IMR-90 (cell line): ENCODE results near the gene SKP1. TPM values are rescaled to one million over a fixed set of nuclear protein-coding genes. Genes with fewer than 3 reads are reported as not detected.

Experiments
- ATAC-seq: fragments of 200-7000 bp; cut with Tn5 transposase; 2 replicates; pipeline ENCODE4 v1.9.1; 2020; ENCODE audit warnings: low read depth, mild to moderate bottlenecking, moderate library complexity
- BruUV-seq: library from RNA; stranded (reverse); fragments of 400-500 nt; replicated peaks from 2 replicates; lab custom pipeline; 2021; lab: Mats Ljungman, UMichigan
- CTCF ChIA-PET: fragments of 300-600 bp; formaldehyde crosslinking; extraction: SDS; loops from one replicate; lab custom pipeline; 2021; ENCODE audit warnings: antibody characterized with exemption; lab: Yijun Ruan, JAX
- POLR2A ChIA-PET: fragments of 300-600 bp; sonication (Branson Sonifier 250); formaldehyde crosslinking; loops from one replicate; lab custom pipeline; 2022; ENCODE audit warnings: antibody characterized with exemption; ENCODE audit not compliant: unreplicated experiment; lab: Charles Lee
- DNase-seq: peaks from one replicate; pipeline ENCODE4 v3.0.0; 2013
- H2AFZ ChIP-seq: replicated peaks from 2 replicates; pipeline ENCODE3; 2013; ENCODE audit warnings: low read length, mild to moderate bottlenecking; ENCODE audit not compliant: poor library complexity
- H2AK5ac ChIP-seq: 2 replicates; pipeline ENCODE4 v1.6.1; 2013; ENCODE audit warnings: low read depth, low read length, inconsistent platforms
- H2AK9ac ChIP-seq: replicated peaks from 2 replicates; pipeline ENCODE3; 2013; ENCODE audit warnings: mild to moderate bottlenecking, low read depth, low read length, moderate library complexity; ENCODE audit not compliant: poor library complexity
- H2BK120ac ChIP-seq: 2 replicates; pipeline ENCODE4 v1.6.1; 2013; ENCODE audit warnings: low read depth, low read length, inconsistent platforms
- H2BK15ac ChIP-seq: 3 replicates; pipeline ENCODE4 v1.6.1; 2013; ENCODE audit warnings: low read depth, low read length, inconsistent platforms
- H2BK20ac ChIP-seq: 2 replicates; pipeline ENCODE4 v1.6.1; 2013; ENCODE audit warnings: low read depth, mild to moderate bottlenecking, inconsistent platforms, low read length, moderate library complexity
- H2BK5ac ChIP-seq: 2 replicates; pipeline ENCODE4 v1.6.1; 2013; ENCODE audit warnings: mild to moderate bottlenecking, low read depth, low read length, inconsistent platforms; ENCODE audit not compliant: poor library complexity, severe bottlenecking
- H3K14ac ChIP-seq: replicated peaks from 2 replicates; pipeline ENCODE4 v1.6.1; 2013; ENCODE audit warnings: low read depth, low read length, inconsistent platforms
- H3K18ac ChIP-seq: 2 replicates; pipeline ENCODE4 v1.6.1; 2013; ENCODE audit warnings: low read depth, low read length, control low read depth
- H3K23ac ChIP-seq: 2 replicates; pipeline ENCODE4 v1.6.1; 2013; ENCODE audit warnings: low read depth, low read length, inconsistent platforms
- H3K27ac ChIP-seq: 2 replicates; pipeline ENCODE4 v1.5.1; 2013; ENCODE audit warnings: mild to moderate bottlenecking, control low read depth, low read length; ENCODE audit not compliant: insufficient read depth
- H3K27me3 ChIP-seq: 2 replicates; pipeline ENCODE4 v1.6.1; 2013; ENCODE audit warnings: low read length; ENCODE audit not compliant: control insufficient read depth, insufficient read depth
- H3K36me3 ChIP-seq: 2 replicates; pipeline ENCODE4 v1.6.1; 2013; ENCODE audit warnings: low read length, mixed read lengths; ENCODE audit not compliant: control insufficient read depth, insufficient read depth
- H3K4ac ChIP-seq: 2 replicates; pipeline ENCODE4 v1.6.1; 2013; ENCODE audit warnings: low read depth, low read length, inconsistent platforms
- H3K4me1 ChIP-seq: 2 replicates; pipeline ENCODE4 v1.6.1; 2013; ENCODE audit warnings: low read length, mixed read lengths; ENCODE audit not compliant: control insufficient read depth, insufficient read depth
- H3K4me2 ChIP-seq: 2 replicates; pipeline ENCODE4 v1.6.1; 2013; ENCODE audit warnings: low read depth, mild to moderate bottlenecking, control low read depth, low read length, moderate library complexity
- H3K4me3 ChIP-seq: 2 replicates; pipeline ENCODE4 v1.5.1; 2013; ENCODE audit warnings: low read depth, mild to moderate bottlenecking, control low read depth, low read length, moderate library complexity; ENCODE audit not compliant: insufficient read depth
- H3K56ac ChIP-seq: 2 replicates; pipeline ENCODE4 v1.6.1; 2013; ENCODE audit warnings: low read length, inconsistent platforms; ENCODE audit not compliant: insufficient read depth; ENCODE audit errors: extremely low read depth
- H3K79me1 ChIP-seq, 2 experiments: 2 replicates each; pipeline ENCODE4 v1.6.1; 2013; ENCODE audit warnings: low read length in 2 of 2, inconsistent platforms in 1 of 2, low read depth in 1 of 2
- H3K9ac ChIP-seq: 2 replicates; pipeline ENCODE4 v1.6.1; 2013; ENCODE audit warnings: low read depth, low read length, control low read depth
- H3K9me1 ChIP-seq: 2 replicates; pipeline ENCODE4 v1.6.1; 2013; ENCODE audit warnings: low read length, inconsistent platforms; ENCODE audit not compliant: insufficient read depth
- H3K9me3 ChIP-seq: 2 replicates; pipeline ENCODE4 v1.6.1; 2013; ENCODE audit warnings: low read length; ENCODE audit not compliant: control insufficient read depth, insufficient read depth
- H4K20me1 ChIP-seq: 2 replicates; pipeline ENCODE4 v1.6.1; 2013; ENCODE audit warnings: low read length, inconsistent platforms; ENCODE audit not compliant: insufficient read depth
- H4K5ac ChIP-seq: 2 replicates; pipeline ENCODE4 v1.6.1; 2013; ENCODE audit warnings: mild to moderate bottlenecking, low read depth, low read length, control low read depth
- H4K8ac ChIP-seq, 2 experiments: 2 replicates each; pipeline ENCODE4 v1.6.1; 2013; ENCODE audit warnings: low read depth in 2 of 2, low read length in 2 of 2, control low read depth in 1 of 2, inconsistent platforms in 1 of 2
- H4K91ac ChIP-seq: 2 replicates; pipeline ENCODE4 v1.6.1; 2013; ENCODE audit warnings: low read depth, low read length, inconsistent platforms; ENCODE audit not compliant: insufficient read depth
- BHLHE40 ChIP-seq: fragments of 150-350 bp; IDR thresholded peaks from 2 replicates; pipeline ENCODE4 v1.6.1; 2016; ENCODE audit warnings: mild to moderate bottlenecking, low read depth, low read length
- CHD1 ChIP-seq: IDR thresholded peaks from 2 replicates; pipeline ENCODE4 v1.6.1; 2012; ENCODE audit warnings: low read depth, low read length, improper control_type of control experiment
- ELK1 ChIP-seq: fragments of 150-350 bp; IDR thresholded peaks from 2 replicates; pipeline ENCODE4 v1.6.1; 2016; ENCODE audit warnings: low read depth, mild to moderate bottlenecking, low read length, moderate library complexity, borderline replicate concordance
- FOS ChIP-seq: fragments of 150-350 bp; IDR thresholded peaks from 2 replicates; pipeline ENCODE4 v1.6.1; 2016; ENCODE audit warnings: low read depth, low read length
- MAFK ChIP-seq: IDR thresholded peaks from 2 replicates; pipeline ENCODE4 v1.6.1; 2012; ENCODE audit warnings: low read depth, low read length, improper control_type of control experiment
- MAZ ChIP-seq: IDR thresholded peaks from 2 replicates; pipeline ENCODE4 v1.6.1; 2012; ENCODE audit warnings: low read depth, mild to moderate bottlenecking, low read length, improper control_type of control experiment, moderate library complexity, borderline replicate concordance
- MXI1 ChIP-seq: IDR thresholded peaks from 2 replicates; pipeline ENCODE4 v1.6.1; 2012; ENCODE audit warnings: low read depth, mild to moderate bottlenecking, low read length, moderate library complexity, borderline replicate concordance
- RAD21 ChIP-seq: IDR thresholded peaks from 2 replicates; pipeline ENCODE4 v1.6.1; 2012; ENCODE audit warnings: low read length, improper control_type of control experiment
- RCOR1 ChIP-seq: IDR thresholded peaks from 2 replicates; pipeline ENCODE4 v1.6.1; 2012; ENCODE audit warnings: mild to moderate bottlenecking, low read length, improper control_type of control experiment; ENCODE audit not compliant: insufficient replicate concordance
- RFX5 ChIP-seq: IDR thresholded peaks from 2 replicates; pipeline ENCODE4 v1.8.0; 2012; ENCODE audit warnings: low read depth, mild to moderate bottlenecking, low read length, moderate library complexity
- SMC3 ChIP-seq: fragments of 150-350 bp; IDR thresholded peaks from 2 replicates; pipeline ENCODE4 v1.6.1; 2016; ENCODE audit warnings: low read depth, mild to moderate bottlenecking, antibody characterized with exemption, low read length, moderate library complexity
- USF2 ChIP-seq: fragments of 150-350 bp; IDR thresholded peaks from 2 replicates; pipeline ENCODE4 v1.6.1; 2017; ENCODE audit warnings: mild to moderate bottlenecking, antibody characterized with exemption, low read length, low read depth
- WGBS, 2 experiments: methylation state at CpG; one replicate each; pipeline versions ENCODE4 v1.1.5 to v1.1.7; 2013; ENCODE audit warnings: missing lambda C conversion rate in 2 of 2; ENCODE audit not compliant: insufficient read length in 1 of 2; ENCODE audit errors: extremely low coverage in 2 of 2; 5-methylcytosine and 5-hydroxymethylcytosine counted together
- dilution Hi-C: fragments of 300-500 bp; cut with HindIII; formaldehyde crosslinking; loops from one replicate; pipeline ENCODE4 v1.14.3; 2018; ENCODE audit warnings: low sequenced_read_pairs; ENCODE audit not compliant: unreplicated experiment
- in situ Hi-C: fragments of 300-500 bp; cut with MboI; formaldehyde crosslinking; loops from 3 replicates; pipeline ENCODE4 v1.14.3; 2019; ENCODE audit warnings: low sequenced_read_pairs, inconsistent platforms, mixed read lengths
- intact Hi-C: fragments of 100-400 bp; cut with micrococcal nuclease; formaldehyde crosslinking; loops from 2 replicates; pipeline ENCODE4 v1.10.0; 2022
- polyA plus RNA-seq, 3 experiments: library from polyadenylated mRNA; depleted of rRNA; stranded (reverse); fragments of >200 nt; gene quantifications; 2 replicates each; pipeline ENCODE4 v1.2.3, GENCODE V29; 2012; ENCODE audit warnings: low replicate concordance in 1 of 3
- total RNA-seq: library from RNA; depleted of rRNA; stranded (reverse); fragments of >200 nt; gene quantifications from 2 replicates; pipeline ENCODE4 v1.2.3, GENCODE V29; 2012

Gene SKP1
- total and polyA plus RNA-seq, 2 of the 4 experiments (the other 2 are of a cell fraction) = 206 to 618 TPM

GRCh38 chr5:134135091-134135655 lies 41.6 kb downstream of the SKP1 start:
- H3K9me3 ChIP-seq = no peaks in the 10 kb centered on the region
- no peak for DNase-seq

More at GRCh38 chr5:134135091-134135655, 41.6 kb downstream of the SKP1 start:
- no peak for TF ChIP-seq RFX5
- TF ChIP-seq RCOR1 = no peak
- no peak for TF ChIP-seq MXI1
- no peak for TF ChIP-seq ELK1
- no peak for TF ChIP-seq SMC3
- no peak for TF ChIP-seq CHD1
- no peak for TF ChIP-seq RAD21
- TF ChIP-seq MAZ = no peak
- no peak for TF ChIP-seq FOS
- TF ChIP-seq BHLHE40 = no peak
- TF ChIP-seq USF2 = no peak
- TF ChIP-seq MAFK = no peak
- H2BK5ac ChIP-seq = no peak overlapping the region
- H3K79me1 ChIP-seq = peaks cover 41 to 94% of the 10 kb centered on the region in 2 experiments
- no peak overlapping the region for H3K4me3 ChIP-seq
- H3K56ac ChIP-seq = no peak overlapping the region
- no peak overlapping the region for H3K27ac ChIP-seq
- no peak overlapping the region for H4K91ac ChIP-seq
- POLR2A ChIA-PET = interaction anchor here (0.6 kb wide), 1 partner anchor 478 kb away, joined by 3 read pairs; no protein-coding TSS in a partner anchor
- H2AK5ac ChIP-seq = no peak overlapping the region
- no peaks in the 10 kb centered on the region for H3K27me3 ChIP-seq
- H3K9ac ChIP-seq = no peak overlapping the region
- H3K14ac ChIP-seq = no peak overlapping the region
- dilution Hi-C loops = no loop called here
- H2BK20ac ChIP-seq = no peak overlapping the region
- H3K4me1 ChIP-seq = peaks cover 10% of the 10 kb centered on the region
- H3K36me3 ChIP-seq = peaks cover 45% of the 10 kb centered on the region
- H4K20me1 ChIP-seq = peaks cover 54% of the 10 kb centered on the region
- no peak overlapping the region for H2AK9ac ChIP-seq
- no peak overlapping the region for H2BK120ac ChIP-seq
- peaks cover 10% of the 10 kb centered on the region; the same call in 1 of the 2 replicates for H3K9me1 ChIP-seq
- no peak overlapping the region for H3K4me2 ChIP-seq
- no peak overlapping the region for H3K18ac ChIP-seq
- no peak overlapping the region for H3K4ac ChIP-seq
- no peak overlapping the region for H4K5ac ChIP-seq
- BruUV-seq = no TSS peak
- 93% methylated on average over 4 of the region's 7 CpGs; no CpG with 5 or more reads in 1 of the 2 experiments for WGBS, 2 experiments
- in situ Hi-C loops = loop anchor here (5.0 kb wide), 1 partner anchor 93 kb away; no protein-coding TSS in a partner anchor
- H2AFZ ChIP-seq = no peak overlapping the region
- intact Hi-C loops = no loop called here
- ATAC-seq = no peak
- CTCF ChIA-PET = interaction anchor here (1.1 kb wide), 1 partner anchor 96 kb away, joined by 4 read pairs; no protein-coding TSS in a partner anchor
- no peak overlapping the region for H3K23ac ChIP-seq
- H4K8ac ChIP-seq = no peak overlapping the region
- no peak overlapping the region for H2BK15ac ChIP-seq
